ENCODE results near the gene PARD3B. TPM values are rescaled to one million over a fixed set of nuclear protein-coding genes. Genes with fewer than 3 reads are reported as not detected.

PARD3B gene
- total RNA-seq, 1 donor from 2014 or later, result 9.5 TPM

- intact Hi-C loops (cut with DNase I), result no loop called here
- no peak for DNase-seq (ENCODE audit: low spot score)
Measured at GRCh38 chr2:205650450-205650849, 1105.2 kb downstream of the PARD3B start.

GRCh38 chr2:205650931-205651330 lies 1105.7 kb downstream of the PARD3B start:
- intact Hi-C loops (cut with DNase I), result no loop called here
- DNase-seq (ENCODE audit: low spot score), result no peak

- no peak for DNase-seq (ENCODE audit: low spot score)
- intact Hi-C loops (cut with DNase I), result no loop called here
Measured at GRCh38 chr2:205651719-205652118, 1106.4 kb downstream of the PARD3B start.

GRCh38 chr2:205654878-205655605 lies 1109.8 kb downstream of the PARD3B start:
- no peak for DNase-seq (ENCODE audit: low spot score)
- intact Hi-C loops (cut with DNase I), result no loop called here

- DNase-seq (ENCODE audit: low spot score), result no peak
Measured at GRCh38 chr2:205655779-205656456, 1110.6 kb downstream of the PARD3B start.

GRCh38 chr2:205656461-205656860 lies 1111.2 kb downstream of the PARD3B start:
- DNase-seq (ENCODE audit: low spot score), result no peak
- intact Hi-C loops (cut with DNase I), result no loop called here

More at GRCh38 chr2:205655779-205656456, 1110.6 kb downstream of the PARD3B start:
- intact Hi-C loops (cut with DNase I), result no loop called here

GRCh38 chr2:205656941-205657340 lies 1111.7 kb downstream of the PARD3B start:
- intact Hi-C loops (cut with DNase I), result no loop called here
- no peak for DNase-seq (ENCODE audit: low spot score)

GRCh38 chr2:205657579-205657978 lies 1112.3 kb downstream of the PARD3B start:
- intact Hi-C loops (cut with DNase I), result no loop called here

GRCh38 chr2:205658068-205658467 lies 1112.8 kb downstream of the PARD3B start:
- no peak for DNase-seq (ENCODE audit: low spot score)
- intact Hi-C loops (cut with DNase I), result no loop called here

More at GRCh38 chr2:205657579-205657978, 1112.3 kb downstream of the PARD3B start:
- DNase-seq (ENCODE audit: low spot score), result no peak

GRCh38 chr2:205658572-205658971 lies 1113.3 kb downstream of the PARD3B start:
- intact Hi-C loops (cut with DNase I), result no loop called here
- no peak for DNase-seq (ENCODE audit: low spot score)

GRCh38 chr2:205659922-205660321 lies 1114.6 kb downstream of the PARD3B start:
- intact Hi-C loops (cut with DNase I), result no loop called here
- no peak for DNase-seq (ENCODE audit: low spot score)

- no peak for DNase-seq (ENCODE audit: low spot score)
- intact Hi-C loops (cut with DNase I), result no loop called here
Measured at GRCh38 chr2:205660521-205661124, 1115.3 kb downstream of the PARD3B start.

- intact Hi-C loops (cut with DNase I), result no loop called here
Measured at GRCh38 chr2:205661281-205661680, 1116.0 kb downstream of the PARD3B start.

GRCh38 chr2:205662206-205662965 lies 1117.1 kb downstream of the PARD3B start:
- intact Hi-C loops (cut with DNase I), result no loop called here
- no peak for DNase-seq (ENCODE audit: low spot score)

More at GRCh38 chr2:205661281-205661680, 1116.0 kb downstream of the PARD3B start:
- no peak for DNase-seq (ENCODE audit: low spot score)

GRCh38 chr2:205665791-205666190 lies 1120.5 kb downstream of the PARD3B start:
- intact Hi-C loops (cut with DNase I), result no loop called here
- no peak for DNase-seq (ENCODE audit: low spot score)
